ENCODE data around the gene GCGR.

GCGR gene

GRCh38 chr17:81845881-81846742 is 42.2 kb downstream of the GCGR start:
- no peak for TF ChIP-seq CTCF (IDR thresholded peaks at IDR 0.05; ENCODE audit: poor library complexity, severe bottlenecking)
- Histone ChIP-seq H3K27me3 (ENCODE audit: insufficient read depth, poor library complexity, severe bottlenecking) (no peaks in the 10 kb centered on the region), H3K27ac (ENCODE audit: poor library complexity, severe bottlenecking) (no peak overlapping the region), H3K9me3 (ENCODE audit: severe bottlenecking) (no peaks in the 10 kb centered on the region), H3K4me1 (ENCODE audit: insufficient read depth, poor library complexity, severe bottlenecking) (peaks cover 11% of the 10 kb centered on the region), H3K36me3 (ENCODE audit: low read depth) (peaks cover 88% of the 10 kb centered on the region), H3K4me3 (ENCODE audit: severe bottlenecking) (no peak overlapping the region)
- peak; percentile 71 for DNase-seq (ENCODE audit: low spot score)
- no peak for ATAC-seq (ENCODE audit: low read depth)

- DNase-seq (ENCODE audit: low spot score), result no peak
- peaks cover 97% of the 10 kb centered on the region for H3K36me3 ChIP-seq (ENCODE audit: low read depth)
- no peak for ATAC-seq (ENCODE audit: low read depth)
- no peak overlapping the region for H3K27ac ChIP-seq (ENCODE audit: poor library complexity, severe bottlenecking)
- H3K4me1 ChIP-seq (ENCODE audit: insufficient read depth, poor library complexity, severe bottlenecking), result peaks cover 2% of the 10 kb centered on the region
- TF ChIP-seq CTCF (IDR thresholded peaks at IDR 0.05; ENCODE audit: poor library complexity, severe bottlenecking), result no peak
- no peaks in the 10 kb centered on the region for H3K27me3 ChIP-seq (ENCODE audit: insufficient read depth, poor library complexity, severe bottlenecking)
- no peak overlapping the region for H3K4me3 ChIP-seq (ENCODE audit: severe bottlenecking)
- no peaks in the 10 kb centered on the region for H3K9me3 ChIP-seq (ENCODE audit: severe bottlenecking)
Measured at GRCh38 chr17:81846743-81847689, 43.1 kb downstream of the GCGR start.

GRCh38 chr17:81849457-81849856 is 45.5 kb downstream of the GCGR start:
- H3K4me3 ChIP-seq (ENCODE audit: severe bottlenecking), result no peak overlapping the region
- H3K4me1 ChIP-seq (ENCODE audit: insufficient read depth, poor library complexity, severe bottlenecking), result no peaks in the 10 kb centered on the region
- peaks cover 100% of the 10 kb centered on the region for H3K36me3 ChIP-seq (ENCODE audit: low read depth)
- no peak for TF ChIP-seq CTCF (IDR thresholded peaks at IDR 0.05; ENCODE audit: poor library complexity, severe bottlenecking)
- H3K9me3 ChIP-seq (ENCODE audit: severe bottlenecking), result no peaks in the 10 kb centered on the region
- ATAC-seq (ENCODE audit: low read depth), result no peak
- no peak overlapping the region for H3K27ac ChIP-seq (ENCODE audit: poor library complexity, severe bottlenecking)
- no peak for DNase-seq (ENCODE audit: low spot score)
- no peaks in the 10 kb centered on the region for H3K27me3 ChIP-seq (ENCODE audit: insufficient read depth, poor library complexity, severe bottlenecking)

- peaks cover 100% of the 10 kb centered on the region for H3K36me3 ChIP-seq (ENCODE audit: low read depth)
- H3K27me3 ChIP-seq (ENCODE audit: insufficient read depth, poor library complexity, severe bottlenecking), result no peaks in the 10 kb centered on the region
- H3K27ac ChIP-seq (ENCODE audit: poor library complexity, severe bottlenecking), result no peak overlapping the region
- H3K9me3 ChIP-seq (ENCODE audit: severe bottlenecking), result no peaks in the 10 kb centered on the region
- ATAC-seq (ENCODE audit: low read depth) (no peak), DNase-seq (ENCODE audit: low spot score) (no peak)
- no peaks in the 10 kb centered on the region for H3K4me1 ChIP-seq (ENCODE audit: insufficient read depth, poor library complexity, severe bottlenecking)
- H3K4me3 ChIP-seq (ENCODE audit: severe bottlenecking), result no peak overlapping the region
- TF ChIP-seq CTCF (IDR thresholded peaks at IDR 0.05; ENCODE audit: poor library complexity, severe bottlenecking), result no peak
Measured at GRCh38 chr17:81851423-81851822, 47.5 kb downstream of the GCGR start.

All from RWPE2 (cell line).